ENCODE results near the gene OGDH.
A peak's percentile ranks its signal among the peaks of the same experiment; 100 is the strongest.

Gene OGDH

GRCh38 chr7:44735403-44736165, 129.2 kb downstream of the OGDH start:
- peak; percentile 67 for FAIRE-seq
- DNase-seq (ENCODE audit: low spot score): peak; percentile 66

DNA sequence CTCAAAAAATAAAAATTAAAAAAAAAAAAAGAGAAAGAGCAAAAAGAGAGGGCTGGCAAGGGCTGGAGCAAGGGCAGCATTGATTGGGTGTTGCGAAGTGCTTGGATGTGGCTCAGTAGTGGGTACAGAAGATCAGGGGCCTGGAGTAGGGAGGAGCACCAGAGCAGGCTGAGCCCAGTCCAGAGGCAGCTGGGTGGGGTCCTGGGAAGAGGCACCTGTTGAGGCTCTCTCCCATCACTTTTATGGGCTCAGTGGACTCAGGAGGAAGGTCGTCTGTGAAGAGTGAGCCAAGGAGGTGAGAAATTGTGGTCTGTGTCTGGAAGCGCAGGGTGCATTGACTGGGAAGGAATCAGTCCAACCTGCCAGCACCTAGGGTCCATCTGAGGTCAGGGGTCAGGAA, 130.5 kb downstream of the OGDH start:
- FAIRE-seq (no peak), DNase-seq (ENCODE audit: low spot score) (no peak)

DNA sequence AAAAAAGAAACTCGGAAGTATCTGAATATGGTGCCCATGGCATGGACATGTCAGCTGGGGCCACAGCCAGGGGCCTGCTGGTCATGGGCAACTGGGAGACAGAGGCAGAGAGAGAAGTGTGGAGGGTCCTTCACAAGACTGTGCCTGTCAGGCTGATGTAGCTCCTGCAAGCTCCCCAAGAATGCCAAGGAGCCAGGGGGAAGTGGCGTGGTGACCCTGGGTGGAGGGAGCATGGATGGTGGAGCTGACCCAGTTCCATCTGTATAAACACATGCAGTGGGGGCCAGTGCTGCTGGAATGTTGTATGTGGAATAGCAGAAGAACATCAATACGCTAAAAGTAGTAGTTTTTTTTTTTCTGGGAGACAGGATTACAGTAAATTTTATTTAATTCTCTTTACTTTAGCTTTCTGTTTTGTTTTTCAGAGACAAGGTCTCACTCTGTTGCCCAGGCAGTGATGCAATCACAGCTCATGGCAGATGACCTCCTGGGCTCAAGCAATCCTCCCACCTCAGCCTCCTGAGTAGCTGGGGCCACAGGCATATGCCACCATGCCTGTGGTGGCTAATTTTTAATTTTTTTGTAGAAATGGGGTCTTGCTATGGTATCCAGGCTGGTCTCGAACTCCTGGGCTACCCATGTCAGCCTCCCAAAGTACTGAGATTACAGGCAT, 131.8 kb downstream of the OGDH start:
- FAIRE-seq: no peak

GRCh38 chr7:44738876-44739665, 132.6 kb downstream of the OGDH start:
- no peak for DNase-seq (ENCODE audit: low spot score)
- FAIRE-seq: no peak

More for the DNA sequence above, 131.8 kb downstream of the OGDH start:
- no peak for DNase-seq (ENCODE audit: low spot score)

GRCh38 chr7:44740055-44740454, 133.6 kb downstream of the OGDH start:
- no peak for DNase-seq (ENCODE audit: low spot score)
- peak; percentile 46 for FAIRE-seq

GRCh38 chr7:44743750-44744149, 137.3 kb downstream of the OGDH start:
- no peak for FAIRE-seq
- DNase-seq (ENCODE audit: low spot score): no peak

- DNase-seq (ENCODE audit: low spot score) (peak; percentile 97), FAIRE-seq (peak; percentile 55)
These were observed 141.9 kb downstream of the OGDH start, which contains the start of gene ZMIZ2 for GRCh38 chr7:44748045-44748947. Gene ZMIZ2, plus strand, starts transcription at chr7:44748847. Its CDS starts 7,403 bp downstream, at chr7:44756250.

DNA sequence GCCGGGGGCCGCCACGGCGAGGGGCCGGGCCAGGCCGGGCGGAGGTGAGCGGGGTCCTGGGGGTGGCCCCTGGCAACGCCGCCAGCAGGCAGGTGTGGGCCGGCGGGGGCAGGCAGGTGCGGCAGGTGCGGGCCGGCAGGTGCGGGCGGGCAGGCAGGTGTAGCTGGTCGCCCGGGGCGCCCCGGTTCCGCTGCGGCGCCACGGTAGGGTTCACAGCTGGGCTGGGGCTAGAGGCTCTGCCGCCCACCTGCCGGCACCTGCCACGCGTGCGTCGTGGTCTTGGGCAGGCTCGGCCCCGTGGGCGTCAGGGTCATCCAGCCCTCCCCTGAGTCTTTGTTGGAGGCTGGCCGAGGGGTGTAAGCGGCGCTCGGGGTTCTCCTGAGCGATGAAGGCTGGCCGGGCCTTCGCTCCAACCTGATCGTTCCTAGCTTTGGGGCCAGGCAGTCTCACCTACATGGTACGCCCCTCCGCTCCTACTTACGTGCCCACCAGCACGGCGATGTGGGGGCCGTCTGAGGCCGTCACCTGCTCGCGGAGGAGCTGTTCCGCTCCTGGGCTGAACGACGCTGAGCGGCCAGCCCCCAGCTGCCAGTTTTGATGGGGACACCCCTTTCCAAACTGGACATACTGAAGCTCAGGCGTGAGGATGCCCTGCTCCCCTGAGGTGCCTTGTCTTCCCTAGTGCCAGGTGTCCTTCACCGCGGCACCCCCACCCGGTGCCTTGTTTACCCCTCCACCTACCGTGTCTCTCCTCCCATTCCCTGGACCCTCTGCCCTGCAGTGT, 142.7 kb downstream of the OGDH start:
- FAIRE-seq: peak; percentile 53
- no peak for DNase-seq (ENCODE audit: low spot score)

- DNase-seq (ENCODE audit: low spot score) (no peak), FAIRE-seq (no peak)
These were observed 143.6 kb downstream of the OGDH start for GRCh38 chr7:44749992-44750391.

DNA sequence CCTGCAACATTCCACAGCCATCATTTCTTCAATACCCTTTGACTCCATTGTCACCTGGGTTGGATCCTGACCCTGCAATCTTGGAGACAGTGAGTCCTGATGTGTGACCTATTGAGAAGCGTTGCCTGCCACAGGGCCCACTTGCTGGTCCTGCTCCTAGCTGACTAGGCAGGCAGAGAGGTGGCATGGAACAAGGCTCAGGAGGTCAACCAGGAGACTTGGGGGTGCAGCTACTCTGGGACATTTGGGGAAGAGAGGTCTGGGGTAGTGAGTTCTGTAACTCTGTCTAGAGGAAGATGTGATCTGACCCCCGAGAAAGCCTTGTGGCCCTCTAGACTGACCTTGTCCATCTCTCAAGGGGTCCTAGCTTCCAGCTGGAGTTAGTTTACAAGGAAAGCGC, 144.0 kb downstream of the OGDH start:
- DNase-seq (ENCODE audit: low spot score) (no peak), FAIRE-seq (no peak)

GRCh38 chr7:44750921-44751571, 144.6 kb downstream of the OGDH start:
- DNase-seq (ENCODE audit: low spot score): no peak
- FAIRE-seq: no peak

DNA sequence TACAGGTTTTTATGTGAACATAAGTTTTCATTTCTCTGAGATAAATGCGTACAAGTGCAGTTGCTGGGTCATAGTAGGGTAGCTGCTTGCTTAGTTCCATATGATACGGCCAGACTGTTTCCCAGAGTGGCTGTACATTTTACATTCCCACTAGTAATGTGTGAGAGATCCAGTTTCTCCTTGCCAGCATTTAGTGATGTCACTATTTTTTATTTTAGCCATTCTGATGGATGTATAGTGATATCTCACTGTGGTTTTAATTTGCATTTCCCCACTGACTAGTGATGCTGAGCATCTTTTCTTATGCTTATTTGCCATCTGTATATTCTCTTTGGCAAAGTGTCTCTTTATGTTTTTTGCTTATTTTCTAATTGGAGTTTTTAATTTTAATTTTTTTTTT, 146.4 kb downstream of the OGDH start:
- FAIRE-seq (no peak), DNase-seq (ENCODE audit: low spot score) (no peak)

GRCh38 chr7:44754802-44755697, 148.6 kb downstream of the OGDH start:
- FAIRE-seq (peak; percentile 73), DNase-seq (ENCODE audit: low spot score) (no peak)

- FAIRE-seq: no peak
These were observed 149.5 kb downstream of the OGDH start for GRCh38 chr7:44755698-44756627.

DNA sequence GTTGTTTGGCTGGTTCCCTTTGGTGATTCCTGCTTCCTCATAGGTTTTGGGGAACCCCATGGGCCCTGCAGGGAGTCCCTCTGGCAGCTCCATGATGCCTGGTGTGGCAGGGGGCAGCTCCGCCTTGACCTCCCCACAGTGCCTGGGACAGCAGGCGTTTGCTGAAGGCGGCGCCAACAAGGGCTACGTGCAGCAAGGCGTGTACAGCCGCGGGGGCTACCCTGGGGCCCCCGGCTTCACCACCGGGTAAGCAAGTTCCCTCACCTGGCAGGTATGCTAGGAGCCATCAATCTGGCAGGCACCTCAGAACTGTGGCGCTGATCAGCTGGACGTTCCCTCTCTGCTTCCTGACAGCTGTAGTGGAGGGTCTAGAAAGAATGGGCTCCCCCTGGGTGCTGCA, 150.5 kb downstream of the OGDH start:
- FAIRE-seq: no peak

More at GRCh38 chr7:44755698-44756627, 149.5 kb downstream of the OGDH start:
- no peak for DNase-seq (ENCODE audit: low spot score)

DNA sequence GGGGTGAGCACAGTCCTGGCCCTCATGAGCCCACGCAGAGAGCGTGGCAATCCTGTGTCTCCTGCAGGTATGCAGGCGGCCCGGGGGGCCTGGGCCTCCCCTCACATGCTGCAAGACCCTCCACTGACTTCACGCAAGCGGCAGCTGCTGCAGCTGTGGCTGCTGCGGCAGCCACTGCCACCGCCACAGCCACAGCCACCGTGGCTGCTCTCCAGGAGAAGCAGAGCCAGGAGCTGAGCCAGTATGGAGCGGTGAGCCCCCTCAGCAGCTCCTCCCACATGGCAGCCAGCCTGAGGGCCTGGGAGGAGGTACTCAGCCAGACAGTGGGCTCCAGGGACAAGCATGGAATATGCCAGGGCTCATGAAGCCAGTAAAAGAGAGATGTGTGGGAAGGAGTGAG, 150.9 kb downstream of the OGDH start:
- no peak for DNase-seq (ENCODE audit: low spot score)
- FAIRE-seq: no peak

More for the DNA sequence above, 150.5 kb downstream of the OGDH start:
- no peak for DNase-seq (ENCODE audit: low spot score)

GRCh38 chr7:44757739-44758138, 151.3 kb downstream of the OGDH start:
- FAIRE-seq: no peak

More at GRCh38 chr7:44757739-44758138, 151.3 kb downstream of the OGDH start:
- no peak for DNase-seq (ENCODE audit: low spot score)
